ENCODE measurements around the gene TCFL5. TPM values are rescaled to one million over a fixed set of nuclear protein-coding genes. Genes with fewer than 3 reads are reported as not detected.

TCFL5 gene
- total and polyA plus RNA-seq, 10 of the 15 experiments (the other 5 are each of a cell fraction or from before 2014, with no cell fraction given) = 0.48 to 8.1 (median 3.8) TPM

DNA sequence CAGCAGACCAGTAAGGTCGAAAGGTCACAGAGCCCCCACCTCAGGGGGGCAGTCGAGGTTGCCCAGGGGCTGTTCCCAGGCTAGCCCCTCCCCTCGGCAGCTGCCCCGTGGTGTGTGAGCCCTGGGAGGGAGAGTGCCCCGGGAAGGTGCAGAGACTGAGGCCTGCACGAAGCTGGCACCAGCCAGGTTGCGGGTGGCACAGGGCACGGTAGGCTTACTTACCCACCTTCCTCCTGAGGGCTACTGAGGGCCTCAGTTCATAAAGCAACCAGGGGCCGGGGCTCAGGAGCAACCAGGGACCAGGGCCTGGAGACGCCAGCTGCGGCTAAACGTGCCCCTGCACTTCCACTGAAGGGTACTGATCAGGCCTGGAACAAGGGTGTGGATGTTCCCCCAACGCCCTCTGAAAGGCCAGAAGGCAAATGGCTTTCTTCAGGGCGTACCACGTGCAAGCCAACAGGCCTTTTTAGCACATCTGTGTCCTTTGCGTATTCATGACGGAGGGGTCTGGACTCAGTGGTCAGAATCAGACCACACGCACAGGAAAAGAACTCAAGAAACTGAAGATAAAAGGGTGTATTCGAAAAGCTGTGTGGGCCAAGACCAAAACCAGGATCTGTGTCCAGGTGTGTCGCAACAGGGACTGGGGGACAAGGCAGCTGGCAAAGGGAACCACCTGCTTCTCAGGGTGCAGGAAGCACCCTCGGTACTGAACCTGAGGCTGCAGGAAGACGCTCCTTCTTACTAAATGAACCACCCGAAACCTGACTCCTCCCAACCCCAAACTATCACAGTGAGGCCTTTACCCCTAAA, 24.5 kb upstream of the TCFL5 start (continued):
- TF ChIP-seq, protein P1, sequence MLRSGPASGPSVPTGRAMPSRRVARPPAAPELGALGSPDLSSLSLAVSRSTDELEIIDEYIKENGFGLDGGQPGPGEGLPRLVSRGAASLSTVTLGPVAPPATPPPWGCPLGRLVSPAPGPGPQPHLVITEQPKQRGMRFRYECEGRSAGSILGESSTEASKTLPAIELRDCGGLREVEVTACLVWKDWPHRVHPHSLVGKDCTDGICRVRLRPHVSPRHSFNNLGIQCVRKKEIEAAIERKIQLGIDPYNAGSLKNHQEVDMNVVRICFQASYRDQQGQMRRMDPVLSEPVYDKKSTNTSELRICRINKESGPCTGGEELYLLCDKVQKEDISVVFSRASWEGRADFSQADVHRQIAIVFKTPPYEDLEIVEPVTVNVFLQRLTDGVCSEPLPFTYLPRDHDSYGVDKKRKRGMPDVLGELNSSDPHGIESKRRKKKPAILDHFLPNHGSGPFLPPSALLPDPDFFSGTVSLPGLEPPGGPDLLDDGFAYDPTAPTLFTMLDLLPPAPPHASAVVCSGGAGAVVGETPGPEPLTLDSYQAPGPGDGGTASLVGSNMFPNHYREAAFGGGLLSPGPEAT (IDR thresholded peaks at IDR 0.05; ENCODE audit: low read depth) = no peak
- TF ChIP-seq BACH1 (IDR thresholded peaks at IDR 0.05; ENCODE audit: borderline replicate concordance) (no peak), RAD51 (IDR thresholded peaks at IDR 0.05) (no peak), BMI1 (IDR thresholded peaks at IDR 0.05; ENCODE audit: borderline replicate concordance) (no peak)
- TF ChIP-seq, protein P2, sequence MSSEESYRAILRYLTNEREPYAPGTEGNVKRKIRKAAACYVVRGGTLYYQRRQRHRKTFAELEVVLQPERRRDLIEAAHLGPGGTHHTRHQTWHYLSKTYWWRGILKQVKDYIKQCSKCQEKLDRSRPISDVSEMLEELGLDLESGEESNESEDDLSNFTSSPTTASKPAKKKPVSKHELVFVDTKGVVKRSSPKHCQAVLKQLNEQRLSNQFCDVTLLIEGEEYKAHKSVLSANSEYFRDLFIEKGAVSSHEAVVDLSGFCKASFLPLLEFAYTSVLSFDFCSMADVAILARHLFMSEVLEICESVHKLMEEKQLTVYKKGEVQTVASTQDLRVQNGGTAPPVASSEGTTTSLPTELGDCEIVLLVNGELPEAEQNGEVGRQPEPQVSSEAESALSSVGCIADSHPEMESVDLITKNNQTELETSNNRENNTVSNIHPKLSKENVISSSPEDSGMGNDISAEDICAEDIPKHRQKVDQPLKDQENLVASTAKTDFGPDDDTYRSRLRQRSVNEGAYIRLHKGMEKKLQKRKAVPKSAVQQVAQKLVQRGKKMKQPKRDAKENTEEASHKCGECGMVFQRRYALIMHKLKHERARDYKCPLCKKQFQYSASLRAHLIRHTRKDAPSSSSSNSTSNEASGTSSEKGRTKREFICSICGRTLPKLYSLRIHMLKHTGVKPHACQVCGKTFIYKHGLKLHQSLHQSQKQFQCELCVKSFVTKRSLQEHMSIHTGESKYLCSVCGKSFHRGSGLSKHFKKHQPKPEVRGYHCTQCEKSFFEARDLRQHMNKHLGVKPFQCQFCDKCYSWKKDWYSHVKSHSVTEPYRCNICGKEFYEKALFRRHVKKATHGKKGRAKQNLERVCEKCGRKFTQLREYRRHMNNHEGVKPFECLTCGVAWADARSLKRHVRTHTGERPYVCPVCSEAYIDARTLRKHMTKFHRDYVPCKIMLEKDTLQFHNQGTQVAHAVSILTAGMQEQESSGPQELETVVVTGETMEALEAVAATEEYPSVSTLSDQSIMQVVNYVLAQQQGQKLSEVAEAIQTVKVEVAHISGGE (CRISPR knock-in tag; IDR thresholded peaks at IDR 0.05) = no peak
